HG02973 (cell line): ENCODE measurements around the gene ZNF467.

Source experiments
- ATAC-seq: cut with Tn5 transposase; IDR thresholded peaks from one replicate; pipeline ENCODE4 v1.9.1; 2021; ENCODE audit warnings: moderate library complexity; ENCODE audit not compliant: unreplicated experiment

Gene ZNF467

DNA sequence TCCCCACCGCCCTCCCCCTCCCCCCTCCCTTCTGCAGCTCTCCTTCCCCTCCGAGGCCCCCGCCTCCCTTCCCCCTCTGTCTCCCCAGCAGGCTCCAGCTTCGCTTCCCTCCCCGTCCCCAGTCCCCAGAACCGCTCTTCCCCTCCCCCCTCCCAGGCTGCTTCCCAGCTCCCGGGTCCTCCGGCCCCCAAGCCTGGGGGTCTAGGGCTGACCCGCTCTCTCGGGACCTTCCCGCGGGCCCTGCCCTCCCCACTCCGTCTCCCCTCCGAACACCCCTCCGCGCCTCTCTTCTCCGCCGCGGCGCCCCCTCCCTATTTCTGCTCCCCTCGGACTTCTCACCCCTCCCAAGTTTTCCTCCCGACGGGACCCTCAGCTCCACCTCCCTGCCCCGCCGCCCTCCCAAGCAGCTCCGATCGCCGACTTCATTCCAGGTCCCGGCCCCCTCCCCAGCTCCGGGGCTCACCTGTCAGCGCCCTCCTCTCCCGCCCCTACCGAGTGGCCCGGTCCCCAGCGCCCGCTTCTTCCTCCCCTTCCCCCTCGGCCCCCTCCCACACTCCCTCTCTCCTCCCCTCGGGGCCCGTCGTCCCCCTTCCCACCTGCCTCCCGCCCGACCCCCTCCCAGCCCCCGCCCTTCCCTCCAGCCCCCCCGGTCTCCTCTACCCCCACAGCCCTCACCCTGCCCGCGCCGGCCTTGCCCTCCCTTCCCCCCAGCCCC lies 990 bp downstream of the ZNF467 start:
- ATAC-seq: no peak

DNA sequence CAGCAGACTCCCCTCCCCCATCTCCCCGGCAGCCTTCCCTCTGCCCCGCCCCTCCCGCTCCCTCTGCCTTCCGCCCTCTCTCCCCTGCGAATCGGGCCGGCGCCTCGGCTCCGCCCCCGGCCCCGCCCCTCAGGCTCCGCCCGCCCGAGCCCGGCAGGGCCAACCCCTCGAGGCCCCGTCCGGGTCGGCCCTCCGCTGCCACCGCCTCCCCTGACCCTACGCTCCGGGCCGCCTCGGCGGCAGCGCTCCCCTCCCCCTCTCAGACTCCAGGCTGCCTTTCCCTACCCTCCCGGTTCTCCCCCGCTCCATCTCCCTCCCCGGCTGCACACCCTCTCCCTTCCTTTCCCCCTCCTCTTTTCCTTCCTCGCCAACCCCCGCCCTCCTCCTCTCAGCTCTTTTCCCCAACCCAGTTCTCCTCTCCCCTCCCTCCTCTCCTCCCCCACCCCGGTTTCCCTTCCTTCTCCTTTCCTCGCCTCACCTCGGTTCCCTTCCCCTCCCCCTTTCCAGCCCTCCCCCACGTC lies 1.6 kb downstream of the ZNF467 start:
- ATAC-seq: peak; percentile 96

DNA sequence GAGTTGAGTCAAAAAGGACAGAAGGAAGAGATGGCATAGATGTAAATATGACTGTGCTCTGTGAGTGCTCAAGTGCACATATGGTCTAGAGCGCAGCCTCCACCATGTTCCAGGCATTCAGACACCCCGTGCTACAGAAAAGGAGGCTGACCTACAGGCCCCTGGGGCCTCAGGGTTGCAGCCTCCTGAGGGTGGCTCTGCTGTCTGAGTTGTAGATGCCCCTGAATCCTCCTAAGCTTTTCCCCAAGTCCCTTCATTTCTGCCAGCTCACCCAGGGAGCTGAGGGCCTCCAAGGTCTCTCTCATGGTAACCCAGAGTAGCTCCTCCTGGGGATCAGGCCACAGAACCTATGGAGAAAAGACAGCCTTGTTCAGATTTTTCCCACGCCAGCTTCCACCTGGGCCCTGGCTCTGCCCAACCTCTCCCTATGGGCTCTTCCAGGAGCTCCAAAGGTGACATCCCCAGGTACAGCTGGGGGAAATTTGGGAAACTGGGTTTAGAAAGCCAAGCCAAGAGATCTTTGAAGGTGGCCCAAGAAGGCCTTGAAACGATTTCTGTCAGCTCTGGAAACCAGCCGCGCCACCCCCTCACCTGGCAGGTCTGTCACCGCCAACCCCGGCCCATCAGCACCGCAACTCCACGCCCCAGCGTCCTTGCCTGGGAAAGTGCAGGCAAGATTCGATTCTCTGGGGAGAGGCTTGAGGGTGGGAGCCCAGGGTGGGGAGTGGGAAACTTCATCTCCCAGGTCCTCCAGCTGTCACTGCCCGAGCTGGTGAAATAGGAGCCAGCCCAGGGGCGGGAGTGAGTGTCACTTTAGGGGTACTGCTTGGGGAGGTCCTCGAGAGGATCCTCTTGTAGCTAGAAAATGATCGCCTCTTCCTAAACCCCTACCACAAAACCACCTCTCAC lies 2.4 kb downstream of the ZNF467 start:
- peak; percentile 5 for ATAC-seq

DNA sequence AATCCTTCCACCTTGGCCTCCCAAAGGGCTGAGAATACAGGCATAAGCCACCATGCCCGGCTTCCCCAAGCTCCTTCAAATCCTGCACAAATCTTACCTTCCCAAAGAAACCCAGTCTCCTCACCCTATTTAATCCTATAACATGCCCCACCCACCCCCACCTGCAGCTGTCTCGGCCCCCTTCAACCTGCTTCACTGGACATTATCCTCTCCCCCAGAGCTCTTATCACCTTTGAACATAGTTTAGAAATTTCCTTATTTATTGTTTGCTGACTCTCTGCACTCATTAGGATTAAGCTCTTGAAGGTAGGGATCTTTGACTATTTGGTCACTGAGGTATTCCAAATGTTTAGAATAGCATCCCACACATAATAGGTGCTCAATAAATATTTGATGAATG lies 3.5 kb downstream of the ZNF467 start:
- ATAC-seq: no peak

DNA sequence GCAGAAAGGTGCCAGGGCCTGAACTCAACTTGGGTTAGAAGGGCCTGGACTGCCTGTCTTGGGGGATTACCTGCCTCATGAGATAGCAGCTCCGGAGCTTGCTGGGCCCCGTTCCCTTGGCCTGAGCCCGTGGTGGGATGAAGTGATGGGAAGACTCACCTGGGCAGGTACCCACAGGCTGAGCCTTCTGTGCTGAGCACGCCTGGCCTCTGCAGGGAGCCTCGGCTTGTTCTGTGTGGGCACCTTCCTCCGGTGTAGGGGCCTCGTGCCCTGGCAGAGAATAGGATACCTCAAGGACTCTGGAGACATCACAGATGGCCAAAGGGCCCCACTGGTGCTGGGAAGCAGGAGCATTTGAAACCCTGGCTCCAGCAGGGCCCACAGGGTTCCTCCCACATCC lies 4.5 kb downstream of the ZNF467 start:
- no peak for ATAC-seq

DNA sequence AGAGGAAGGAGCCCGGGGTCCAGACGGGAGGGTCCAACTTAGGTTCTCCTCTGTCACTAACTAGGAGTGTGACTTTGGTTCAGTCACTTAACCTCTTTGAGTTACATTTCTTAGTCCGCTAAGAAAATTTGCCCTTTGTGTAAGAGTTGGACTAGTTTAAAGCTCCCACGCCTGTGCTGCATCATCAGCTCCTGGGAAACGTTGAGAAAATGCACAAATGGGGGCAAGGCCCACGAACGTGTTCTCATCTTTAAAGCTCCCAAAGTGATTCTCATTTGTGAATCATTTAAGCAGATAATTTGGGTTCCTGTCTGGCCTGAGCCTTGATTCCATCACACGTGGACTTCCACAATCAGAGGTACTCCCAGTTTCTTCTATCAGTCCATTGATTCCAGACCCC lies 6.3 kb downstream of the ZNF467 start:
- ATAC-seq: no peak

DNA sequence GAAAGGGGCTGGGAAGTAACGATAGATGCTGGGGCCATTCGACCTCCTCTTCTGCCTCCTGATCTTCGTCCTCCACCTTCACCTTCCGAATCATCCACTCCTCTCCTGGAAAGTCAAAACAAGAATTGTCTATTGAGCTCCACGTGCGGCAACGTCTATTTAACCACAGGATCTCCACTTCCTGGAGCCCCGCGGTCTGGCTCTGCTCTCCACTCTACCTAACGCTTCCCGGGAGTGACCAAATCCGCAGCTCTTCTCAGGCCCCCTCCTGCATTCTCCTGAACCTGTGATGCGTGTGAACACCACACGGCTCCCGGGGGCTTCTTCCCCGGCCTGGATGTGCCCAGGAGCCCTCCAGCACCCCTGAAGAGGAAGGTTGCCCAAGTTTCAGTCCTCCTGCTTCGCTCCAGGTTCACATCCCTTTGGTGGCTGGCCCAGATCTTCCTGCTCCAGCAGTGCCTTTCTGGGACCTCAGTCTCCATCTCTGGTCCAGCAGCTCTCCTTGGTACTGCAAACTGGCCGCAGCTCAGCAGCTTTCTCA lies 7.2 kb downstream of the ZNF467 start:
- ATAC-seq: no peak

DNA sequence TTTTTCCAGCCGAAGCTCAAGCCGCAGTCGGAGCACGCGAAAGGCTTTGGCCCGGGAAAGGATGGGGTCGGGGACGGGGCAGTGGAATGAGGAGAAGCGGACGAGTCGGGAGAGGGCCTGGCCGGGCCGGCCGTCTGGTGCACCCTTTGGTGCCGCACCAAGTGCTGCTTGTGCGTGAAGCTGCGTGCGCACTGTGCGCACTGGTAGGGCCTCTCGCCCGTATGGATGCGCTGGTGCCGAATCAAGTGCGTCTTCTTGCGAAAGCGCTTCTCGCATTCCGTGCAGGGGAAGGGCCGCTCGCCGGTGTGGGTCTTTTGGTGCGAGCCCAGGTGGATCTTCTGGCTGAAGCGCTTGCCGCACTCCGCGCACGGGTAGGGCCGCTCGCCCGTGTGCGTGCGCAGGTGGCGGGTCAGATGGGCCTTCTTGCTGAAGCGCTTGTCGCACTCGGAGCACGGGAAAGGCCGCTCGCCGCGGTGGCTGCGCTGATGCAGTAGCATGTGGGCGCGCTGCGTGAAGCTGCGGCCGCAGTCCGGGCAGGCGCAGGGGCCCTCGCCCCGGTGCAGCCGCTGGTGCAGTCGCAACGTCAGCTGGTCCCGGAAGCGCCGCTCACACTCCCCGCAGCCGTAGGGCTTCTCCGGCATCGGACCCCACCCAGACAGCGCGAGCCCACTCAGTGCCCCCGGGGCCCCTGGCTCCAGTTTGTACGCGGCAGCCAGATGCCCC lies 7.8 kb downstream of the ZNF467 start:
- no peak for ATAC-seq

DNA sequence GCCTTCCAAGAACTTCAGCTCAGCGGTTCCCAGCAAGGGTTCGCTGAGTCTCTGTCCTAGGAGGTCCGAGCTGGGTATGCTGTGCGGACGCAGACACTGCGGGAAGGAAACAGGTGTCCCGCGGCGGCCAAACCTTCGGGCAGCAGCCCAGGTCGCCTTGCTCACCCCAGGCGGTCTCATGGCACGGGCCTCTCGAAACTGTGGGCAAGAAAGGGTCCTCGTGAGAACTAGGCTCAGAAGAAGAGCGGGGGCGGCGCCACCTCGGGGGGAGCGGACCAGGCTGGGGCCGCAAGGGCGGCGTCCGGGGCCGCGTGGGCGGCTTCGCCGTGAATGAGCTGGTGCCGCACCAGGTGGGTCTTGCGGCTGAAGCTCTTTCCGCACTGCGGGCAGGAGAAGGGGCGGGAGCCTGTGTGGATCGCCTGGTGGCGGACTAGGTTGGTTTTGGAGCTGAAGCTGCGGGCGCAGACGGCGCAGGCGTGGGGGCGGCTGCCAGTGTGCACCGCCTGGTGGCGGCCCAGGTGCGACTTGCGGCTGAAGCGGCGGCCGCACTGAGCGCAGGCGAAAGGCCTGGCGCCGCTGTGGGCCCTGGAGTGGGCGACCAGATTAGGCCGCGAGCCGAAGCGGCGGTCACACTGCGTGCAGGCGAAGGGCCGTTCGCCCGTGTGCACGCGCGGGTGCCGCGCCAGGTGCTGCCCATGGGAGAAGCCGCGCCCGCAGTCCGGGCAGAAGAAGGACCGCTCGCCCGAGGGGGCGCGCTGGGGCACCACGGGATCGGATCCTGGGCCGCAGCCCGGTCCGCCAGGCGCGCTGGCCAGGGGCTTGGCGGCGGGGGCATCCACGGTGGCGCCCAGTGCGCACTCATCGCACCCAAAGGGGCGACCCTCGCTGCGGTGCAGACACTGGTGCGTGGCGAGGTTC lies 8.6 kb downstream of the ZNF467 start:
- ATAC-seq: no peak

DNA sequence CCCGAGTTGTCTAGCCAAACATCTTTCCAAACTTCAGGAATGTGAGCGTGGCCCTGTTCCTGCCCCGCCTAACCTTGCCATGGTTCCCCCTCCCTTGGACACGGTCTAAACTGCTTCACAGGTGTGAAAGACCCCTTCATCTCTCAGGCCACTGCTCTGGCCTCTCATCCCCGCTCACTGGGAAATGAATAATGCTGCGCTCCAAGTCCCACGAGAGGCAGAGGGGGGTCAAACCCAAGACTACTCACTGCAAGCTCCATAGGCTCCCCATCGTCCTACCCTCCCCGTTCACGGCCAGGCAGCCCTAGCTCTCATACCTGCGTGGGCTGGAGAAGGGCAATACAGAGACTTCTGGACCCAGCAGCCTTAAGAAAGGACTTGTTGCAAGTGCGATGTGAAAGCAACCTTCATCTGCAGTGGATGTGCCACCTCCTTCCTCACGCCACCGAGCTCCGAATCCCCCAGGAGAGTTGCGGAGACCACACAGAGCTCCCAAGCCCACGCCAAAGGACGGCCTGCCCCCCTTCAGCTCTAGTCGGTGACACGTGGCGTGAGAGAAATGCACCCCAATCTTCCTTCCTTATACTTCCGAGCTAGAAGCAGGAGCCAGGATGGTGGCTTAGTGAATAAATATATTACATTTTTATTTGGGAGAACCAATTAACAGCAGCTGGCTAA lies 9.7 kb downstream of the ZNF467 start:
- no peak for ATAC-seq

DNA sequence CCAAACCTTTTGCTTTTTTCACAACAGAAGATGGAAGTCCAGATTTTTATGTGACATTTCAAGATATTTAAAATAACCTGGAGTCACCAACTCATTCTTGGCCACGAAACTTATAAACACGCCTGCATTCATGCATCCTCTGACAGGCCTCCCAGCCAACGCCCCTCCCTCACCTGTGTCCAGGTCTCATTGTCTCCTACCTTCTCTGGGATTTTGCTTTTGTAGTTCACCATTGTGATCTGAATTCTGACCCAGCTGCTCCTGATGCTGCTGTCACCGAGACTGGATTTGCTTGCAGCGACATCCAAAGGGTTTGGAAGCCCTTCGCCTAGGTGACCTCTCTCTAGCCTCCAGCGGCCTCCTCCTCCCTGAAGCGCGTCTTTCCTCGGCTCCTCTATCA lies 10.8 kb downstream of the ZNF467 start:
- ATAC-seq: no peak

DNA sequence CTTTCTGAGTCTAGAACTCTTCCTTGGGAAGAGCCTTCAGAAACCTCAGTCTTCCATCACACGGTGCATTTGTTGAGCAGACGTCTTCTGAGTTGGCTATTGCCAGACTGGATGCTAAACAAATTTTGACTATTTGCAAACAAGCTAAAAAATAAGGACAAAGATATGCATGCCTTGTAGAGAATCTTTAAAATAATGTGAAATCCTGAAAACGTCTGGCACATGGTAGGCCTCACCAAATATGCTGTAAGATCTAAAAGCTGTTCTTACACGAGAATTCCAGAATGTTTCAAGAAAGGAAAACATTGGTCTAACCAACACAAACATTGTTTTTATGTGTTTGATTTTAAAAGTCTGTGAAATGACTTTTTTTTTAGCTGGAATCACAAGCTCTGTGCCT lies 11.3 kb downstream of the ZNF467 start:
- ATAC-seq: no peak

DNA sequence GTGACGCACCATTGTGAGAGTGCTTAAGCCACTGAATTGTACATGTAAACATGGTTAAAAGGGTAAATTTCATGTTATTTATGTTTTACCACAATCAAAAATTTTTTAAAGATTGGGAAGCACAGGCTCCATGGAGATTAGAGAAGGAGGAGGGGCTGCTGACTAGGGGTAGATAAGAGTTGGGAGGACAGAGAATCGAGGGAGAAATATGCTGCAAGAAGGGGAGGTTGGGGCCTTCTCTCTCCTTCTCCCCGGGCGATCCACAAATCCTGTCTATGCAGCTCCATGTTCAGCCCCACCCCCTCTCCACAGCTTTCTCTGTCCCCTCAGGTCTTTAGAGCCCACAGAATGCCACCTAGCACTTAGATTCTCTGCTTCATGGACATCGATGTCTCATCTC lies 12.1 kb downstream of the ZNF467 start:
- ATAC-seq: no peak

DNA sequence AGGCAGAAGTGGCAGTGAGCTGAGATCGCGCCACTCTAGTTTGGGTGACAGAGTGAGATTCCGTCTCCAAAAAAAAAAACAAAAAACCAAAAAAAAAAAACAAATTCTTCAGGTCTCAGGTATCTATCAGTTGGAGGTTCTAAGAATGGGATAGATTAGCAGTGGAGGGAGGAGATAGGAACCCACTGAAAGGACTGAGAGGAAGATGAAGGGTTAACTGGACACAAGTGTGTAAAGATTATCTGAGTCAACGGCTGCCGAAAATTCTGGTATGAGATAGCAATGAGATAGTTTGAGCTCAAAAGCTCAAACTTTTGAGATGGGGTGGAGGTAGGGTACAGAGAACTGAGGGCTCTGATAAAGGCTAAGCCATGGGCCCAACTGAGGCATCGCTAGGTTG lies 12.8 kb downstream of the ZNF467 start:
- no peak for ATAC-seq

DNA sequence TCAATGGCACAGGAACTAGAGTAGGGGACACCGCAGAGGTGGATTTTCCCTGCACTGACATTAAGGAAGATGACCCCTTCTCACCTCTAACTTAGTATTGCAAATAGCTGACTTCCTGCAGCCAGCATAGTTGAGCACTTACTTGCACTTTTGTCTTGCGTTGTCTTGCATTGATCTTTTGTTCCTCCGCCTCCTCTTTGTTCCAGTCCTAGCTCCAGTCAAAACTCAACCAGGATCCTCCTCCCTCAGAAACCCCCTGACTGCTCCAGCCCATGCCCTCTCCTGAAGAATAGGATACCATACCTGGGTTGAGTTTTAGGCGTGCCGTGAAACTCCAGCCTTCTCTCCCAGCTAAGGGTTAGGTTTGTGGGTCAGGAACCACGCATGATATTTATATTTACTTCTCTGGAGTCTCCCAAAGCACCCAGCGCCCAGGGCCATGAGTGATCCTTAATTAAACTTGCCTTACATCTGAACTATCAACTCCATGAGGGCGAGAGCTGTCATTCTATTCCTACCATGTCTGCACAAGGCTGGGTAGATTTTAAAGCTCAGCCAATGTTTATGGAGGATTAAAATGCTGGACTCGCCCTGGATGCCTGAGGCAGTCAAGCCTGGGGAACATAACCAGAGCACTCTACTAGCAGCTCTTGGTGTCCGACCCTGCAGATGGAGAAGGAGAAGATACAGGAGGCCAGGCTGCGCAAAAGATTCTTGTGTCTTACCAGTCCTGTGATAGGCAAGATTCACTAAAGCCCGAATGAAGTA lies 14.1 kb downstream of the ZNF467 start:
- ATAC-seq: no peak

DNA sequence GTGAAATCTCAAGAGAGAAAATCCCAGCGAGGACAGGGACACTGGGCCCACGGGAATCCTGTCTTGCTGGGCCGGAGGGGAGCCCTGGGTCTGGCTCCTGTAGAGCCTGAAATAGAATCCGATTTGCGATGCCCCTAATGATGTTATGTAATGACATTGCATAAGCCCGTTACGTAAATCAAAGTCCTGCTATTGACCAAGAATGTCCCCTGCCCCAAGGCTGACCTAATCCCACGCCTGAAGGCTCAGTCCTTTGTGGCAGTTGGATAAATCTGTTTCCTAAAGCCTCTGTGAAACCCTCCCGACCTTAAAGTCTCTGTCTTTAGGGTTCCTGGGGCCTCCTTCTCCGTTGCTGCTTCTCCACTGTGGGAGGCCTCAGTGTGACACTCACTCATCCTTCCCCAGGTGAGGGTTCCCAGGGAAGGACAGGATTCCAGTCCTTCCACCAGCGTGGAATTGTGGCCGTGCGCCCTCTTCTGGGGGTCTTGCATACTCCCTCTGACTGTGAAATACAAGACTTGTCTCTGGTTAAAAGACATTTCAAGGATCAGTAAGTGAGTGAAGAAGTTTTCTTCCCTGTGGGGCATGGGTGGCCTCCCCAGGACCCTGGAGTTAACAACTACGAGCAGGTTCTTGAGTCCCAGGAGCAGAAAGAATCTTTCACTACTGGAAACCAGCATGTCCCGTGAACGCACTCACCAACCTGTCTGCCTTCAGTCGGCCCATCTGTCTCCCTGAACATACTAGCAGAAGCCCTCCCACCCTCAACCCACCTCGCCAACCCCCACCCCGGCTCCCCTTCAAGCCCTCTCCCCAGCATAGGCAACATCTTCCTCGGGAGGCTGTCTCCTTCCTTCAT lies 19.8 kb downstream of the ZNF467 start:
- no peak for ATAC-seq

DNA sequence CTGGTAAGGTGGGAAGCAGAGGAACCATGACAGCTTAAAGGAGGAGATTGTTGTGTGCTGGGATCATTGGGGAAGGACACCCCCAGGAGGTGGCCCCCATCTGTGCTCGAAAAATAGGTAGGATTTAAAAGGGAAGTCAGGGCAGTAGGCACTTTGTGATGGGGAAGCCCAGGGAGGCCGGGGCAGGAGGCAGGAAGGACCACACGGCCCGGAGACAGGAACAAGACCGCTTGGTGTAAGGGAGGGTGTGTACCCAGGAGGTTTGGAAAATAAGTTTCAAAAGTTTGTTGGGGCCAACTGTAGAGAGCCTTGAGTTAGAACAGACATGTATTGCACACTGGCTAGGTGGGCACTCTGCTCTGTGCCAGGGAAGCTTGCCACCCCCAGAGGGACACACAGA lies 20.7 kb downstream of the ZNF467 start:
- ATAC-seq: no peak
